Heart right ventricle (tissue), 16 donors: ENCODE data around the gene COPS6. TPM values are rescaled to one million over a fixed set of nuclear protein-coding genes. Genes with fewer than 3 reads are reported as not detected.
A peak's percentile ranks its signal among the peaks of the same experiment; 100 is the strongest.

Source experiments
- ATAC-seq, 8 donors: fragments of 200-7000 bp; cut with Tn5 transposase; one replicate each; pipeline ENCODE4 v1.9.1; 2020; ENCODE audit warnings: mild to moderate bottlenecking in 8 of 8, moderate library complexity in 8 of 8, moderate number of reproducible peaks in 1 of 8
- DNase-seq, 2 donors: peaks; one replicate each; pipeline ENCODE4 v3.0.0-alpha.2; 2020
- H3K27ac ChIP-seq, 10 donors: fragments of 200-600 bp; sonication (generic) in 2 of 10; one replicate each; pipeline versions ENCODE4 v1.5.0 to v1.8.0; 2020 to 2022; ENCODE audit warnings: mild to moderate bottlenecking in 3 of 10
- H3K27me3 ChIP-seq, 7 donors: fragments of 200-600 bp; one replicate each; pipeline ENCODE4 v1.8.0; 2021 to 2022; ENCODE audit warnings: mild to moderate bottlenecking in 2 of 7
- H3K36me3 ChIP-seq, 9 donors: fragments of 200-600 bp; sonication (generic) in 1 of 9; one replicate each; pipeline versions ENCODE4 v1.5.0 to v1.8.0; 2020 to 2022; ENCODE audit warnings: mild to moderate bottlenecking in 2 of 9
- H3K4me1 ChIP-seq, 9 donors: fragments of 200-600 bp; sonication (generic) in 1 of 9; one replicate each; pipeline versions ENCODE4 v1.5.0 to v1.8.0; 2020 to 2022; ENCODE audit warnings: mild to moderate bottlenecking in 4 of 9
- H3K4me3 ChIP-seq, 10 donors: fragments of 200-600 bp; sonication (generic) in 2 of 10; one replicate each; pipeline versions ENCODE4 v1.5.0 to v1.8.0; 2020 to 2022; ENCODE audit warnings: mild to moderate bottlenecking in 7 of 10, moderate library complexity in 2 of 10
- H3K9me3 ChIP-seq, 11 donors: fragments of 200-600 bp in 10 of 11; sonication (generic) in 2 of 11; one replicate each; pipeline versions ENCODE4 v1.5.0 to v1.8.0; 2013 to 2022; ENCODE audit warnings: mild to moderate bottlenecking in 2 of 11, control low read depth in 1 of 11, moderate library complexity in 1 of 11
- WGBS, 2 donors: extraction: QIAGEN DNeasy Blood & Tissue Kit; methylation state at CpG; one replicate each; pipeline ENCODE4 v1.1.7; 2013; ENCODE audit warnings: inconsistent platforms in 1 of 2; 5-methylcytosine and 5-hydroxymethylcytosine counted together
- intact Hi-C, 10 donors: fragments of 100-400 bp; cut with DNase I; formaldehyde crosslinking; loops; one replicate each; pipeline versions ENCODE4 v1.11.1 to v1.14.2; 2022
- polyA plus RNA-seq, 2 donors: library from polyadenylated mRNA; stranded (reverse); fragments of 200-250 nt; gene quantifications; one replicate each; pipeline ENCODE4 v1.2.3, GENCODE V29; 2013
- total RNA-seq, 10 donors: library from RNA; stranded (reverse); fragmentation: NEBNext Ultra II Directional in 3 of 10; extraction: Animal tissue kit (Norgen Biotek cat#: 25700) in 3 of 10; gene quantifications; one replicate each; pipeline versions ENCODE4 v1.2.1 to v1.2.4, GENCODE V29; 2021 to 2023
- TF ChIP-seq, protein P1 (sequence below), 9 donors: fragments of 200-600 bp; sonication (generic) in 2 of 9; IDR thresholded peaks; one replicate each; pipeline versions ENCODE4 v1.5.0 to v1.8.0; 2021 to 2022; ENCODE audit warnings: antibody characterized with exemption in 9 of 9, mild to moderate bottlenecking in 5 of 9, moderate library complexity in 1 of 9
- donor health status: Arrhythmogenic right ventricular cardiomyopathy.
- donor health status: ischemic (EF 13 %, LVEDD 7.1; RV severe dilation, severe dysfunction).
- donor health status: healthy with polysubstance abuse.
- donor health status: DM: no; HTN: yes; CAD: no.
- donor health status: DM: no; HTN: no; CAD: no.
- donor health status: ischemic (EF 25% LVEDD 6.9; RV normal size, moderate dysfunction).
- donor health status: ischemic (EF 25% LVEDD 5.7; RV mildly dilated, moderate dysfunction).
- donor health status: healthy.
- donor health status: DM: yes; HTN: yes; CAD: no.
- donor health status: Ischemic cardiomyopathy.
- donor health status: ischemic (EF 35%, LVEDD 5.7; RV mildly dilated, moderate dysfunction).
- donor health status: nonischemic (EF 11% LVEDD 7.7; RV severe dilation, severe dysfunction).
- donor health status: DM: yes; HTN: yes; CAD: no.
- donor health status: PGD.
- donor health status: ischemic (EF 29% LVEDD 5.4; RV normal size, mild dysfunction).
- donor health status: nonischemic (EF 23%, LVEDD 6.1; RV moderate dilation, normal function).

Gene COPS6
- total and polyA plus RNA-seq, 12 donors: 106 to 135 (median 116) TPM

DNA sequence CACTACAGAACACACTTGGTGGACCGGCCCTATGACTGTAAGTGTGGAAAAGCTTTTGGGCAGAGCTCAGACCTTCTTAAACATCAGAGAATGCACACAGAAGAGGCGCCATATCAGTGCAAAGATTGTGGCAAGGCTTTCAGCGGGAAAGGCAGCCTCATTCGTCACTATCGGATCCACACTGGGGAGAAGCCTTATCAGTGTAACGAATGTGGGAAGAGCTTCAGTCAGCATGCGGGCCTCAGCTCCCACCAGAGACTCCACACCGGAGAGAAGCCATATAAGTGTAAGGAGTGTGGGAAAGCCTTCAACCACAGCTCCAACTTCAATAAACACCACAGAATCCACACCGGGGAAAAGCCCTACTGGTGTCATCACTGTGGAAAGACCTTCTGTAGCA, 24.6 kb upstream of the COPS6 start:
- no peak for DNase-seq
- Histone ChIP-seq H3K27me3 (no peaks in the 10 kb centered on the region), H3K4me1 (peaks cover 0 to 15% (median 12%) of the 10 kb centered on the region in 9 donors), H3K36me3 (peaks cover 0 to 83% (median 29%) of the 10 kb centered on the region in 9 donors), H3K27ac (no peak overlapping the region), H3K4me3 (no peak overlapping the region), H3K9me3 (peaks cover 0 to 2% (median 0%) of the 10 kb centered on the region in 11 donors)
- 84% methylated on average over 9 of the region's 9 CpGs for WGBS, 2 donors
- ATAC-seq: no peak
- intact Hi-C loops: no loop called here
- TF ChIP-seq, protein P1, sequence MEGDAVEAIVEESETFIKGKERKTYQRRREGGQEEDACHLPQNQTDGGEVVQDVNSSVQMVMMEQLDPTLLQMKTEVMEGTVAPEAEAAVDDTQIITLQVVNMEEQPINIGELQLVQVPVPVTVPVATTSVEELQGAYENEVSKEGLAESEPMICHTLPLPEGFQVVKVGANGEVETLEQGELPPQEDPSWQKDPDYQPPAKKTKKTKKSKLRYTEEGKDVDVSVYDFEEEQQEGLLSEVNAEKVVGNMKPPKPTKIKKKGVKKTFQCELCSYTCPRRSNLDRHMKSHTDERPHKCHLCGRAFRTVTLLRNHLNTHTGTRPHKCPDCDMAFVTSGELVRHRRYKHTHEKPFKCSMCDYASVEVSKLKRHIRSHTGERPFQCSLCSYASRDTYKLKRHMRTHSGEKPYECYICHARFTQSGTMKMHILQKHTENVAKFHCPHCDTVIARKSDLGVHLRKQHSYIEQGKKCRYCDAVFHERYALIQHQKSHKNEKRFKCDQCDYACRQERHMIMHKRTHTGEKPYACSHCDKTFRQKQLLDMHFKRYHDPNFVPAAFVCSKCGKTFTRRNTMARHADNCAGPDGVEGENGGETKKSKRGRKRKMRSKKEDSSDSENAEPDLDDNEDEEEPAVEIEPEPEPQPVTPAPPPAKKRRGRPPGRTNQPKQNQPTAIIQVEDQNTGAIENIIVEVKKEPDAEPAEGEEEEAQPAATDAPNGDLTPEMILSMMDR (IDR thresholded peaks at IDR 0.05): no peak

DNA sequence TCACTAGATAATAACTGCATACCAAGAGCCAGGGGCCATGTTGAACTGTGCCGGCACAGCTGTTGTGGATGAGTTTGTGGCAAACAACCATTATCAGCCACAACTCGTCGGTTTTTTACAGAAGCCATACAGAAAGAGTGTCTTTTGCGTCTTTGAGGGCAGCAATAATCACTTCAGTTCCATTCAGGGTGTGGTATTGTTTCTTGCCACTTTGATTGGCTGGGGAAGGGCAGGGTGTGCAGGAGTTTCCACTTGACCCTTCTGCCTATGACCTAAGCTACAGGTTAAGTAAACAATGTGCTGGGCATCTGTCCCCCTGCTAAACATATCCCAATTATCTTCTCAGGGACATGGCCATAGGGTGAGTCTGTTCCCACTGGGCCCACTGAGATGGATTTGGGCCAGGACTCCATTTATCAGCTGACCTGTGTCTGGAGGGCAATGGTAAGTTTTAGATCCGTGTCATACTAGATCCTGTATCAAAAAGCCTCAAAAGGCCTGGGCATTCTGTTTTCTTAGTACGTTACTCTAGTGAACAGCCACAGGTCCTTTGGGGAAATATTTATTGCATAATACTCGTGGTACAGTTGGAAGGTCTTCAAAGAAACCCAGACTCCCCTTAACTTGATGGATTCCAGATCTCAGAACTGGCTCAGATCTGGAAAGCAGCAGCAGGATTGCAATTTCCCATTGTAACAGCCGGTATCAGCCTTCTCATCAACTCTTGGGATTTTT, 23.1 kb upstream of the COPS6 start:
- Histone ChIP-seq H3K36me3 (peaks cover 11 to 83% (median 43%) of the 10 kb centered on the region in 9 donors), H3K27me3 (no peaks in the 10 kb centered on the region), H3K4me3 (no peak overlapping the region), H3K4me1 (peaks cover 0 to 15% (median 12%) of the 10 kb centered on the region in 9 donors), H3K27ac (peak overlapping the region; percentile 17 to 65 (median 40)), H3K9me3 (peaks cover 0 to 17% (median 8%) of the 10 kb centered on the region in 11 donors)
- TF ChIP-seq, protein P1 (IDR thresholded peaks at IDR 0.05): no peak
- intact Hi-C loops: no loop called here
- no peak for DNase-seq
- WGBS, 2 donors: 33 to 35% methylated on average over 8 of the region's 8 CpGs
- ATAC-seq: peak; percentile 55 to 88 (median 74)

DNA sequence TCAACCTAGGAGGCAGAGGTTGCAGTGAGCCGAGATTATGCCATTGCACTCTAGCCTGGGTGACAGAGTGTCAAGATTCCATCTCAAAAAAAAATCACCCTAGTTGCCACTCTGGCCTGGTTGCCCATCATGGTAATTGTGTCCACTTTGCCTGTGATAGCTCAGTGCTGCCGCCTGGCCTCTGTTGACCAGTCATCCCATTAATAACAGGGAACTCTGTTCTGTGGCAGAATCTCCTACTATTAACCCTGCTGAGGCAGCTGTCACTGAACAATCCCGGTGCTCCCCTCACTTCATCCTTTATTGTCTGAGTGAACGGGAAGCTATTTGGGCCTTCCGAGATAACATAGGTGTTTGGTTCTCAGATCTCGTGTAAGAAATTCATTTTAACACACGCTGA, 21.8 kb upstream of the COPS6 start:
- WGBS, 2 donors: 82% methylated on average over 7 of the region's 7 CpGs

DNA sequence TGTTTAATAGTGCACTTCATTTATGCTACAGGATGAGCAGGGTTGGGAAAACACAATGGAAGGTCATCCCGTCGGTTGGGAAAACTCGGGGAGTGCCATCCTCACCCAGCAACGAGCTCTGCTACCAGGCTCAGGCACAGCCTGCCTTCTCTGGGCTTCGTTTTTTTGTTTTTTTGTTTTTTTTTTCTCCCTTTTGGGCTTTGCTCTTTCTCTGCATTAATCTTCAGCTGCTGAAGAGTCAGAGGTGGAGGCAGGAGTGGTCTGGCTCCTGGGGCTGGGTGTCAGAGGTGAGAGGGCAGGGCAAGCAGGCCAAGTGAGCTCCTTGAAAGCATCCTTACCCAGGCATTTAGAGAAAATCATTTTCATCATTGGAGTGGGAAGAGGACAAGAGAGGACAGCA, 18.8 kb upstream of the COPS6 start:
- peaks cover 0 to 13% (median 12%) of the 10 kb centered on the region in 9 donors for H3K4me1 ChIP-seq
- intact Hi-C loops: no loop called here
- H3K9me3 ChIP-seq: peaks cover 2 to 46% (median 32%) of the 10 kb centered on the region in 11 donors
- peaks cover 28 to 83% (median 68%) of the 10 kb centered on the region in 9 donors for H3K36me3 ChIP-seq
- 97 to 99% methylated on average over 5 of the region's 5 CpGs for WGBS, 2 donors
- TF ChIP-seq, protein P1 (IDR thresholded peaks at IDR 0.05): no peak
- DNase-seq: no peak
- no peak overlapping the region for H3K4me3 ChIP-seq
- ATAC-seq: no peak
- no peaks in the 10 kb centered on the region for H3K27me3 ChIP-seq
- H3K27ac ChIP-seq: no peak overlapping the region

More for the DNA sequence above, 21.8 kb upstream of the COPS6 start:
- H3K36me3 ChIP-seq: peaks cover 19 to 83% (median 52%) of the 10 kb centered on the region in 9 donors
- no peak overlapping the region for H3K4me3 ChIP-seq
- no peak for ATAC-seq
- no peak for DNase-seq
- H3K4me1 ChIP-seq: peaks cover 0 to 15% (median 12%) of the 10 kb centered on the region in 9 donors
- TF ChIP-seq, protein P1 (IDR thresholded peaks at IDR 0.05): no peak
- intact Hi-C loops: no loop called here
- H3K9me3 ChIP-seq: peaks cover 2 to 30% (median 22%) of the 10 kb centered on the region in 11 donors
- H3K27me3 ChIP-seq: no peaks in the 10 kb centered on the region
- no peak overlapping the region for H3K27ac ChIP-seq
